ENCODE results near the gene PTGER2. TPM values are rescaled to one million over a fixed set of nuclear protein-coding genes. Genes with fewer than 3 reads are reported as not detected.

The PTGER2 gene
- total RNA-seq, 4 donors from 2014 or later = 0.56 to 5.0 (median 1.5) TPM

GRCh38 chr14:52304248-52304904 is 9.7 kb upstream of the PTGER2 start:
- no peak for TF ChIP-seq CTCF (IDR thresholded peaks at IDR 0.05)
- no peak for TF ChIP-seq POLR2A (IDR thresholded peaks at IDR 0.05)
- no peak for DNase-seq
- Histone ChIP-seq H3K36me3 (no peaks in the 10 kb centered on the region), H3K27me3 (no peaks in the 10 kb centered on the region), H3K4me1 (no peaks in the 10 kb centered on the region), H3K27ac (no peak overlapping the region), H3K9me3 (no peaks in the 10 kb centered on the region), H3K4me3 (replicated peaks in 1 of 3) (no peak overlapping the region)
- 79 to 81% methylated on average over 4 of the region's 4 CpGs for WGBS, 2 donors
- intact Hi-C loops (cut with DNase I) = loop anchor here (10.0 kb wide), 1 partner anchor 170 kb away; no protein-coding TSS in a partner anchor

GRCh38 chr14:52305014-52305413 is 9.1 kb upstream of the PTGER2 start:
- Histone ChIP-seq H3K9me3 (no peaks in the 10 kb centered on the region), H3K4me1 (no peaks in the 10 kb centered on the region), H3K27ac (no peak overlapping the region), H3K36me3 (no peaks in the 10 kb centered on the region), H3K27me3 (no peaks in the 10 kb centered on the region), H3K4me3 (replicated peaks in 1 of 3) (no peak overlapping the region)
- DNase-seq = no peak
- WGBS, 2 donors = 95 to 96% methylated on average over 6 of the region's 6 CpGs
- TF ChIP-seq POLR2A (IDR thresholded peaks at IDR 0.05) (no peak), CTCF (IDR thresholded peaks at IDR 0.05) (no peak)
- intact Hi-C loops (cut with DNase I) = loop anchor here (10.0 kb wide), 1 partner anchor 170 kb away; no protein-coding TSS in a partner anchor

GRCh38 chr14:52307376-52307775 is 6.7 kb upstream of the PTGER2 start:
- TF ChIP-seq POLR2A (IDR thresholded peaks at IDR 0.05) = no peak
- TF ChIP-seq CTCF (IDR thresholded peaks at IDR 0.05) = no peak
- Histone ChIP-seq H3K36me3 (no peaks in the 10 kb centered on the region), H3K4me1 (no peaks in the 10 kb centered on the region), H3K9me3 (no peaks in the 10 kb centered on the region), H3K27ac (no peak overlapping the region), H3K4me3 (replicated peaks in 1 of 3) (no peak overlapping the region), H3K27me3 (peaks cover 1% of the 10 kb centered on the region)
- intact Hi-C loops (cut with DNase I) = loop anchor here (10.0 kb wide), 1 partner anchor 167 kb away; no protein-coding TSS in a partner anchor
- no peak for DNase-seq
- WGBS, 2 donors = 69 to 75% methylated on average over 4 of the region's 4 CpGs

- Histone ChIP-seq H3K4me3 (replicated peaks in 1 of 3) (no peak overlapping the region), H3K27me3 (peaks cover 5% of the 10 kb centered on the region), H3K9me3 (no peaks in the 10 kb centered on the region), H3K4me1 (peaks cover 0 to 2% of the 10 kb centered on the region in 2 donors), H3K27ac (no peak overlapping the region), H3K36me3 (no peaks in the 10 kb centered on the region)
- TF ChIP-seq POLR2A (IDR thresholded peaks at IDR 0.05) (no peak), CTCF (IDR thresholded peaks at IDR 0.05) (no peak)
- DNase-seq = no peak
- intact Hi-C loops (cut with DNase I) = loop anchor here (10.0 kb wide), 1 partner anchor 167 kb away; no protein-coding TSS in a partner anchor
- 80 to 83% methylated on average over 2 of the region's 2 CpGs for WGBS, 2 donors
Measured at GRCh38 chr14:52307905-52308304, 6.2 kb upstream of the PTGER2 start.

GRCh38 chr14:52310541-52310940 is 3.6 kb upstream of the PTGER2 start:
- TF ChIP-seq POLR2A (IDR thresholded peaks at IDR 0.05) = no peak
- no peak for TF ChIP-seq CTCF (IDR thresholded peaks at IDR 0.05)
- Histone ChIP-seq H3K9me3 (no peaks in the 10 kb centered on the region), H3K27me3 (peaks cover 12% of the 10 kb centered on the region), H3K4me1 (peaks cover 9 to 25% of the 10 kb centered on the region in 2 donors), H3K4me3 (replicated peaks in 1 of 3) (no peak overlapping the region), H3K36me3 (no peaks in the 10 kb centered on the region), H3K27ac (no peak overlapping the region)
- DNase-seq = no peak
- 90 to 91% methylated on average over 3 of the region's 3 CpGs for WGBS, 2 donors
- intact Hi-C loops (cut with DNase I) = no loop called here
